C4-2B (cell line): ENCODE results near the gene BCR.
A peak's percentile ranks its signal among the peaks of the same experiment; 100 is the strongest.

Experiments used
- H3K27ac ChIP-seq: fragments of 450-650 bp; 2 replicates; pipeline ENCODE4 v1.5.1; 2017
- ZFX ChIP-seq: fragments of 450-650 bp; IDR thresholded peaks from 2 replicates; pipeline ENCODE4 v1.6.1; 2017
- TF ChIP-seq, protein P1 (sequence below): fragments of 450-650 bp; conservative IDR thresholded peaks from 2 replicates; pipeline ENCODE4 v1.5.1; 2017; ENCODE audit warnings: mild to moderate bottlenecking

The BCR gene

GRCh38 chr22:23245799-23246136 lies 65.5 kb downstream of the BCR start:
- H3K27ac ChIP-seq, result no peak overlapping the region
- TF ChIP-seq ZFX, result no peak
- TF ChIP-seq, protein P1, sequence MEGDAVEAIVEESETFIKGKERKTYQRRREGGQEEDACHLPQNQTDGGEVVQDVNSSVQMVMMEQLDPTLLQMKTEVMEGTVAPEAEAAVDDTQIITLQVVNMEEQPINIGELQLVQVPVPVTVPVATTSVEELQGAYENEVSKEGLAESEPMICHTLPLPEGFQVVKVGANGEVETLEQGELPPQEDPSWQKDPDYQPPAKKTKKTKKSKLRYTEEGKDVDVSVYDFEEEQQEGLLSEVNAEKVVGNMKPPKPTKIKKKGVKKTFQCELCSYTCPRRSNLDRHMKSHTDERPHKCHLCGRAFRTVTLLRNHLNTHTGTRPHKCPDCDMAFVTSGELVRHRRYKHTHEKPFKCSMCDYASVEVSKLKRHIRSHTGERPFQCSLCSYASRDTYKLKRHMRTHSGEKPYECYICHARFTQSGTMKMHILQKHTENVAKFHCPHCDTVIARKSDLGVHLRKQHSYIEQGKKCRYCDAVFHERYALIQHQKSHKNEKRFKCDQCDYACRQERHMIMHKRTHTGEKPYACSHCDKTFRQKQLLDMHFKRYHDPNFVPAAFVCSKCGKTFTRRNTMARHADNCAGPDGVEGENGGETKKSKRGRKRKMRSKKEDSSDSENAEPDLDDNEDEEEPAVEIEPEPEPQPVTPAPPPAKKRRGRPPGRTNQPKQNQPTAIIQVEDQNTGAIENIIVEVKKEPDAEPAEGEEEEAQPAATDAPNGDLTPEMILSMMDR, result no peak

DNA sequence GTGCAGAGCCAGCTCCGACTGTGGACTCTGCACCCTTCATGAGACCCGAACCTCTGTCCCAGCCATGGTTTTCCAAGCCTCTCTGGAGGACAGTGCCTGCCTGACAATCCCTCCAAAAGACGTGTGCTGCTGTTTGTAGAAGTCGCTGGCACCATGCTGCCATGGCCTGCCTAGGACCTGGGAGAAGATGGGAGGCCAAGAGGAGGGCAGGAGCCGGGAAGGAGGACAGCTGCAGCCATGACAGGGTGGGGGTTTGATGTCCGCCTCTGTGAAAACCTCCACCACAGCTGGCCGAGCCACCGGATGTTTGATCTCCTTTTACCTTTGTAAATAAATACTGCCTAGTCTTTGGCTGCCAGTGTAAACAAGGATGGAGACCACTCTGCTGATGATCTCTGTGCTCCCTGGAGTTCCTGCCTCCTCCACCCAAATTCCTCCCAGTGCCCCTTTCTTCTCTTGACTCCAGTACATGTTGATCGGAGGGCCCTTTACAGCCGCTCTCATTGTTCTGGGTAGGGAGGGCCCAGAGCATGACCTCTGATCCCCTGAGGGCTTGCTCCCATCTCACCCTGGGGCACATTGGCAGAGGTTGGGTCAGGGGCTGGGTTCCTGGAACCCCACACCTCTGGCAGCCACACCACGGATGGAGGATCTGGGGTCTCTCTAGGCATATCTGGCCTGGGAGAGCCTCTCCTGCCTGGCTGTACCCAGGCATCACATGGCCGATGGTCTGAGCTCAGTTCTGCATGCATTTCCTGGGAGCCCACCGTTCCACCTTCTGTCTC lies 66.9 kb downstream of the BCR start:
- TF ChIP-seq ZFX, result no peak
- TF ChIP-seq, protein P1, result no peak

GRCh38 chr22:23248583-23248982 lies 68.3 kb downstream of the BCR start:
- TF ChIP-seq, protein P1, result no peak
- no peak for TF ChIP-seq ZFX
- H3K27ac ChIP-seq, result peak overlapping the region; percentile 68

More for the DNA sequence above, 66.9 kb downstream of the BCR start:
- peak overlapping the region; percentile 68 for H3K27ac ChIP-seq

DNA sequence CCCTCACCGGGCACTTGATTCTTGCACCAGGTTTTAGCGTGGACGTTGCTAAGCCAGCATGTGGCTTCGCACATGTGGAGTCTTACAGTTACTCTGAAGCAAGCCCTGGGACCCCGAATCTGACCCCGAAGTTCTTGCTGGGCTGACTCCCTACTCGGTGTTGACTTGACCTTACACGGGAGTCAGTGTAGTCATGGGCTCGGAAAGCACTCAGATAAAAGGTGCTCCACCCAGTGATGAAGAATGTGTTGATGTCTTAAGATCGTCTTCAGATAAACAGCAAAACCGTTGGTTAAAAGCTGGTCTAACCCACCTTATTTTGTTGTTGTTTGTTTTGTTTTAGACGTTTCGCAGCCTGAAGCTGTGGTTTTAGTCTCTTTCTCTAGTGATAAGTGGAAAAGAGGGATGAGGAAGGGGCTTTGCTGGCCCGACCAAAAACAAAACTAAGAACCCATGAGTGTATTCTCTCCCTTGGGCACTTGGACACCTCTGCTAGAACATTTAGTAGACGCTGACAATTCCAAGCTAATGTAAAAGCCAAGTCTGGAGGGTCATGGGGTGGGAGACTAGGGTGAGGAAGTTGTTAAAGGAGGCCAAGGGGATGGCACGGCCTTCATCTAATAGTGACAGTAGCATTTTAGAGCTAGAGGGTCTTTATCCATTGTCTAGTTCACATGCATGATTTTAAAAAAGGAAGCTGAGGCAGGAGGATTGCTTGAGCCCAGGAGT lies 69.9 kb downstream of the BCR start:
- TF ChIP-seq ZFX, result no peak
- TF ChIP-seq, protein P1, result no peak
- no peak overlapping the region for H3K27ac ChIP-seq

GRCh38 chr22:23250785-23251363 lies 70.6 kb downstream of the BCR start:
- no peak overlapping the region for H3K27ac ChIP-seq
- TF ChIP-seq, protein P1, result no peak
- TF ChIP-seq ZFX, result no peak

DNA sequence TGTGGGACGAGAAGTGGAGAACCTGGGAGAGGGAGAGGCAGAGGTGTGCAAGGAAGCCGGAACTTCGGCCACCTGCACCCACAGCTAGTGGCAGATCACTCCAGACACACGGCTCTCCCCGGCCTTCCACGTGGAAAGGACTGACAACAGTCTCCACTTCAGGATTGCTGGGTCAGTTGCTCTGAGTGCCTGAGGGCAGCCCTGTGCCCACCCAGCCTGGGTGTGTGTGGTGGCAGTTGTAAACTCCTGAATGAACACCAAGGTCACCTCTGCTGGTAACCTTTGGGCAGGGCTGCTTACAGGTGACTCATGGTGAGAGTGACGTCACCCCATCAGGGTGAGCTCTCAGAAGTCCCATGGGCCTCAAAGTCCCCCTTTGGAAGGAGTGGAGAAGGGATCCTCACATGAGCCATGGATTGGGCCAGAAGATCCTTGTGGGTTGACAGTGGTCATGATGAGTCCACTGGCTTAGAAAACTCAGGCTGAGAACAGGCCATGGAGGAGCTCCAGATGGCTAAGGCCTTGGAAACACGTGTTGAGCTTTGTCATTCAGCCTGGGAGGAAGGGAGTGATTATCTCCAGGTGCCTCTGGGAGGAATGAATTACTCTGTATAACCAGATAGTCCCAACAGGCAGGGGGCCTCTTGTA lies 71.3 kb downstream of the BCR start:
- TF ChIP-seq, protein P1, result no peak
- TF ChIP-seq ZFX, result no peak
- H3K27ac ChIP-seq, result no peak overlapping the region
